KMS-11 (cell line): ENCODE data around the gene KIF5C.
A peak's percentile ranks its signal among the peaks of the same experiment; 100 is the strongest.

Experiments used
- H2AFZ ChIP-seq: fragments of 200-600 bp; sonication (generic); 2 replicates; pipeline ENCODE4 v1.6.1; 2016; ENCODE audit warnings: antibody characterized with exemption, mixed run types, low read depth
- H3K27ac ChIP-seq: fragments of 200-600 bp; sonication (generic); 2 replicates; pipeline ENCODE4 v1.6.1; 2016; ENCODE audit warnings: mild to moderate bottlenecking, mixed run types
- H3K27me3 ChIP-seq: fragments of 200-600 bp; sonication (generic); 2 replicates; pipeline ENCODE4 v1.6.1; 2017; ENCODE audit warnings: mild to moderate bottlenecking, low read depth, mixed run types, moderate library complexity; ENCODE audit not compliant: insufficient read depth
- H3K36me3 ChIP-seq: fragments of 200-600 bp; sonication (generic); 2 replicates; pipeline ENCODE4 v1.6.1; 2017; ENCODE audit warnings: mild to moderate bottlenecking, mixed run types; ENCODE audit not compliant: insufficient read depth
- H3K4me1 ChIP-seq: fragments of 200-600 bp; sonication (generic); 2 replicates; pipeline ENCODE4 v1.6.1; 2016; ENCODE audit warnings: mild to moderate bottlenecking, low read depth, mixed run types; ENCODE audit not compliant: poor library complexity, severe bottlenecking
- H3K4me2 ChIP-seq: fragments of 200-600 bp; sonication (generic); 2 replicates; pipeline ENCODE4 v1.7.0; 2016; ENCODE audit warnings: mild to moderate bottlenecking, mixed run types
- H3K4me3 ChIP-seq: fragments of 200-600 bp; sonication (generic); IDR thresholded peaks from 2 replicates; pipeline ENCODE4 v1.6.1; 2017; ENCODE audit warnings: low read depth, low read length, mixed read lengths; ENCODE audit not compliant: insufficient read depth
- H3K79me2 ChIP-seq: fragments of 200-600 bp; sonication (generic); 2 replicates; pipeline ENCODE4 v1.6.1; 2016; ENCODE audit warnings: low read depth, mixed run types; ENCODE audit not compliant: insufficient read depth
- H3K9ac ChIP-seq: fragments of 200-600 bp; sonication (generic); 2 replicates; pipeline ENCODE4 v1.6.1; 2016; ENCODE audit warnings: mild to moderate bottlenecking, mixed run types
- H4K20me1 ChIP-seq: fragments of 200-600 bp; sonication (generic); 2 replicates; pipeline ENCODE4 v1.6.1; 2016; ENCODE audit warnings: mild to moderate bottlenecking, mixed run types; ENCODE audit not compliant: insufficient read depth
- CTCF ChIP-seq: fragments of 200-600 bp; sonication (generic); conservative IDR thresholded peaks from 2 replicates; pipeline ENCODE4 v1.6.1; 2017; ENCODE audit warnings: low read depth, mild to moderate bottlenecking, antibody characterized with exemption, low read length, moderate library complexity, mixed read lengths

The KIF5C gene

GRCh38 chr2:148922776-148923475 lies 47.9 kb downstream of the KIF5C start:
- Histone ChIP-seq H4K20me1 (no peaks in the 10 kb centered on the region), H3K27ac (no peak overlapping the region), H3K4me1 (peaks cover 4% of the 10 kb centered on the region), H3K79me2 (no peaks in the 10 kb centered on the region), H3K27me3 (no peaks in the 10 kb centered on the region), H3K9ac (no peak overlapping the region), H3K36me3 (no peaks in the 10 kb centered on the region), H3K4me2 (no peak overlapping the region), H2AFZ (no peak overlapping the region), H3K4me3 (no peak overlapping the region)
- no peak for TF ChIP-seq CTCF

DNA sequence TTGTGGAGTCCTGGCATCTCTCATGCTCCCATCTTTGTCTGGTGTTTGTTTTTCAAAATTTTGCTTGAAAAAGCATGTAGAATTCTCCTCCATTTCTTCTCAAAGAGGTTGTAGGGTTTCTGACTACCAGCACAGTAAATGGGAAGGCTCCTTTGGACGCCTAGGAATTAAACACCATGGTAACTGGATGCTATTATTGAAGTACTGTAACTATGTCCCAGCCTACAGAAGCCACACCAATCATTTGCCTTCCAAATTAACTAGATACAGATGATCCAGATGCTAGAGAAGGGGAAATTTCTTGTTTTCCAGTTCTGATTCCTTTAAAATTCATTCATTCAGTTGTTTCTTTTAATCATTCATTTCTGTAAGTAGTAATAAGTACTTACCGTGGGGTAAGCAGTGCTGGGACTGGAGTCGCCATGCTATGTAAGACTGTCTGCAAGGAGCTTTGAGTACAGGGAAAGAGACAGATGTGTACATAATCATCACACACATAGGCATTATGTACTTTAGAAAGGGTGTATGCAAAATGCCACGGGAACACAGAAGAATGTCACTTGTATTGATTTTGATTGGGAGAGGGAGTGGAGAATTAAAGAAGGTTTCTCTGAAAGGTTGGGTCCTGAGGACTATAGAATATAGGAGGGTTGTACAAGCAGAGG lies 49.6 kb downstream of the KIF5C start:
- Histone ChIP-seq H3K4me1 (peaks cover 4% of the 10 kb centered on the region), H2AFZ (no peak overlapping the region), H3K4me3 (no peak overlapping the region), H3K36me3 (no peaks in the 10 kb centered on the region), H3K4me2 (no peak overlapping the region), H3K79me2 (no peaks in the 10 kb centered on the region), H3K27me3 (no peaks in the 10 kb centered on the region), H3K27ac (no peak overlapping the region), H4K20me1 (no peaks in the 10 kb centered on the region), H3K9ac (no peak overlapping the region)
- TF ChIP-seq CTCF: no peak

- TF ChIP-seq CTCF: peak; percentile 74
- Histone ChIP-seq H3K4me2 (peak overlapping the region; percentile 79), H3K36me3 (no peaks in the 10 kb centered on the region), H4K20me1 (no peaks in the 10 kb centered on the region), H3K4me3 (peak overlapping the region; percentile 84), H3K27ac (peak overlapping the region; percentile 41; the same call in 1 of the 2 replicates), H3K79me2 (no peaks in the 10 kb centered on the region), H3K27me3 (no peaks in the 10 kb centered on the region), H3K4me1 (peaks cover 4% of the 10 kb centered on the region), H3K9ac (peak overlapping the region; percentile 45; the same call in 1 of the 2 replicates), H2AFZ (peak overlapping the region; percentile 98)
These were observed 51.4 kb downstream of the KIF5C start for GRCh38 chr2:148926291-148926961.

GRCh38 chr2:148926981-148927401 lies 52.0 kb downstream of the KIF5C start:
- Histone ChIP-seq H3K4me1 (peaks cover 4% of the 10 kb centered on the region), H3K9ac (peak overlapping the region; percentile 45; the same call in 1 of the 2 replicates), H3K4me3 (peak overlapping the region; percentile 84), H3K27me3 (no peaks in the 10 kb centered on the region), H4K20me1 (no peaks in the 10 kb centered on the region), H2AFZ (peak overlapping the region; percentile 98), H3K79me2 (no peaks in the 10 kb centered on the region), H3K4me2 (peak overlapping the region; percentile 79), H3K27ac (peak overlapping the region; percentile 41; the same call in 1 of the 2 replicates), H3K36me3 (no peaks in the 10 kb centered on the region)
- TF ChIP-seq CTCF: no peak; the same call in 1 of the 2 replicates
